Tibial nerve (tissue), 3 donors: ENCODE data around the gene CD68.

Source experiments
- CTCF ChIP-seq, 5 experiments: fragments of 200-600 bp in 3 of 5; fragments of 450-650 bp in 2 of 5; sonication (generic) in 3 of 5; IDR thresholded peaks; one replicate each; pipeline ENCODE4 v1.5.1; 2016 to 2019; ENCODE audit warnings: antibody characterized with exemption in 5 of 5, mild to moderate bottlenecking in 3 of 5, moderate library complexity in 2 of 5
- POLR2A ChIP-seq, 2 donors: fragments of 450-650 bp; IDR thresholded peaks; one replicate each; pipeline ENCODE4 v1.6.1; 2017; ENCODE audit warnings: antibody characterized with exemption in 2 of 2, mild to moderate bottlenecking in 2 of 2, moderate library complexity in 2 of 2

GRCh38 chr17:7611635-7612293, 32.3 kb downstream of the CD68 start:
- TF ChIP-seq CTCF (IDR thresholded peaks at IDR 0.05) = no peak
- TF ChIP-seq POLR2A (IDR thresholded peaks at IDR 0.05) = no peak
